ENCODE data around the gene BRSK2.
"Not testable (repeated sequence)": the region's sequence is repeated elsewhere in the genome, so short reads cannot be mapped to it uniquely, and the experiment has no call there.

Gene BRSK2

DNA sequence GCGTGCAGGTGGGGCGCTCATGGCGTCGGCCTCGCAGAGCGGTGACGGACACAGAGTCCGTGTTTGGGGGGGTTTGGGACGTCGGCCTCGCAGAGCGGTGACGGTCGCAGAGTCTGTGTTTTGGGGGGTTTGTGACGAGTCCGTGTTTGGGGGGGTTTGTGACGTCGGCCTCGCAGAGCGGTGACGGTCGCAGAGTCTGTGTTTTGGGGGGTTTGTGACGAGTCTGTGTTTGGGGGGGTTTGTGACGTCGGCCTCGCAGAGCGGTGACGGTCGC lies 20.1 kb downstream of the BRSK2 start:
- not testable (repeated sequence) for DNase-seq (ENCODE audit: low read depth)

DNA sequence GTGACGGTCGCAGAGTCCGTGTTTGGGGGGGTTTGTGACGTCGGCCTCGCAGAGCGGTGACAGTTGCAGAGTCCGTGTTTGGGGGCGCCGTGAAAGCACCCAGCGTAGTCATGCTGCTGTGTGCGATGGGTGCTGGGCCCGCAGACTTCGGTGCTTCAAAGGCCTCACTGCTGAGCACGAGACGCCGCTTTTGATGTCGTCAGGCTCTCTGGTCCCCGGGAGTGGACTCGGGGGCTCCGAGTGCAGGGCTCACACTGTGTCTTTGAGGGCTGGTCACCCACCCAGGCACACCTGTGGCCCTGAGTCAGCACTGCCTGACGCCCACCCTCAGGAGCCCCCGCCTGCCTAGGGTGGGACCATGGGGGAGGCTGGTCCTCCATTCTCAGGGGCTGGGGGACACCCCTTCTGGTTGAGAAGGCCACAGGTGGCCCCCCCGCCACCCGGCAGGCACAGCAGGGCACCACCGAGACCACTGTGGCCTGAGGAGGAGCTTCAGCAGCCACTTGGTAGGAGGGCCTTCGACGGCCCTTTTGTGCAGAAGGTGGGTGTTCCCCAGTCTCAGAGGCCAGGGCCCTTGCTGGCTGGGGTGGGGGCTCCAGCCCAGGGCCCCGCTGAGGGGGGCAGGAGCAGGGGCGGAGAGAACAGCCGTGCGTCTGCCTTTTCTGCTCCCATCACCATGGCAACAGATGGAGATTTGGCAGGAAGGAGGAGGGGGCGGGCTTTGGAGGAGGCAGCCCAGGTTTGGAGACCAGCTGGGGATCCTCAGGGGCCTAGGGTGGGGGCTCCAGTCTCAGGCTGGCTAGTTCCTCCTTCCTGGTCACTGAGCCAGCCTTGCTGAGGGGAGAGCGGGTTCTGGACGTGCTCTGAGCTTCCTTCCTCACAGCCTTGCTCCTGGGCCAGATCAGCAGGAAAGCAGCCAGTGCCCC lies 20.9 kb downstream of the BRSK2 start:
- DNase-seq (ENCODE audit: low read depth): no peak

DNA sequence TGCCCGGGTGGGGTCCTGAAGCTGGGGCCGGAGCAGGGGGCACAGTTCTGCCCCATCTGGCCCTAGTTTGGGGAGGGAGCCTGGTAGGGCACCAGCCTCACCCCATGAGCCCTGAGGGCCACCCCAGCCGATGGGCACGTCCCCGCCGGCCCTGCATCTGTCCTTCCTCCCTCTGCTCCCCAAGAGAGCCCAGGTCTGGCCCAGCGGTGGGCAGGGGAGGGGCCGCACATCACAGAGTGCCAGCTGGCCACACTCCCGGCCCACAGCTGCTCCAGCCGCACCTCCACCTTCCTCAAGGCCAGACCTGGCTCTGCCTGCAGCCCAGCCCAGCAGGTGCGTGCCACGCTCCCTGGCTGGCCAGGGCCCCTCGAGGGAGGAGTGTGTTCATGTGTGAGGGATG lies 21.6 kb downstream of the BRSK2 start:
- DNase-seq (ENCODE audit: low read depth): no peak

DNA sequence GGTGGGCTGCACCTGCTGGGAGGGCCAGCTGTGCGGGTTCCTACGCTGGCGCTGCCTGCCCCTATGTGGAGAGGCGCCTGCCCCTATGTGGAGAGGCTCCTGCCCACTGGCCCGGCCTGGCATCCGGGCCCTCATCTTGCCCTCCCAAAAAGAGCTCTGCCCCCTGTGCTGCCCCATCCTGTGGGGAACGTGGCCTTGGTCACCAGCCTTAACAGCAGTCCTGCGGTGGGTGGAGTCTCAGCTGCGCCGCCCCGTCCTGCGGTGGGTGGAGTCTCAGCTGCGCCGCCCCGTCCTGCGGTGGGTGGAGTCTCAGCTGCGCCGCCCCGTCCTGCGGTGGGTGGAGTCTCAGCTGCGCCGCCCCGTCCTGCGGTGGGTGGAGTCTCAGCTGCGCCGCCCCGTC lies 22.0 kb downstream of the BRSK2 start:
- not testable (repeated sequence) for DNase-seq (ENCODE audit: low read depth)

DNA sequence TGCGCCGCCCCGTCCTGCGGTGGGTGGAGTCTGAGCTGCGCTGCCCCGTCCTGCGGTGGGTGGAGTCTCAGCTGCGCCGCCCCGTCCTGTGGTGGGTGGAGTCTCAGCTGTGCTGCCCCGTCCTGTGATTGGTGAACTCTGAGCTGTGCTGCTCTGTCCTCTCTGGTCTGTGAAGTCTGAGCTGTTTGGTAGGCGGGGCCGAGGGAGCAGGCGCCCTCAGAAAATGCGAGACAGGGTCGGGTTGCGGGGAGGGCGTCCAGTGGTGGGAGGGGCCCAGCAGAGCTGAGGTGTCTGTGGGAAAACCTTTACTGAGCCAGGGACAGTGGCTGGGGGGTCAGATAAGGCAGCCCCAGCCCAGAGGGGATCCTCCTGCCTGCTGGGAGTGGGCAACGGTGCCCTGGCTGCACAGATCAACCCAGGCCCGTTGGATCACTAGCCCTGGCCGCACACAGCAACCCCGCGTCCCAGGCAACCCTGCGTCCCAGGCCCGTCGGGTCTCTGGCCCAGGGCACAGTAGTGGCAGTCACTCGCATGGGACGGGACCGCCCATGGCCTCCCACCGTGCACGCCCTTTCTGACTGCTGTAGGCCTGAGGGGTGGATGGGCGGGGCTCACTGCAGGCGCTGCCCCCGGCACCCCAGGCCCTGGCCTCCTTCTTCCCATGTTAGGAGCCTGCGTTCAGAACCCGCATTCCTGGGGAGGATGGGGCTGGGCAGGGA lies 22.8 kb downstream of the BRSK2 start:
- no peak for DNase-seq (ENCODE audit: low read depth)

DNA sequence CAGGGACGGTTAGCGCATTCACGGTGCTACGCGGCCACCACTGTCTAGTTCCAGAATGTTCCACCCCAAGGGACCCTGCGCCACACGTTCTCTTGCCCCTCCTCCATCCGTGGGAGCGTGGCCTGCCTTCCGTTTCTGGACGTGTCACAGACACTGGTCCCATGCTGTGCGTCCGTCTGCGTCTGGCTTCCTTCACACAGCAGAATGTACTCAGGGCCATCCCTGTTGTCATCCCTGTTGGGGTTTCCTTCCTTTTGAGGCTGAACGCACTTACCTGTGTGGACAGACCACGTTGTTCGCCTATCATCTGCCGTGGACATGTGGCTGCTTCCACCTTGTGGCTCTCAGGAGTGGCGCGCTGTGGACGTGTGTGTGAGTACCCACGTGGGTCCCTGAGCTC lies 24.9 kb downstream of the BRSK2 start:
- no peak for DNase-seq (ENCODE audit: low read depth)

DNA sequence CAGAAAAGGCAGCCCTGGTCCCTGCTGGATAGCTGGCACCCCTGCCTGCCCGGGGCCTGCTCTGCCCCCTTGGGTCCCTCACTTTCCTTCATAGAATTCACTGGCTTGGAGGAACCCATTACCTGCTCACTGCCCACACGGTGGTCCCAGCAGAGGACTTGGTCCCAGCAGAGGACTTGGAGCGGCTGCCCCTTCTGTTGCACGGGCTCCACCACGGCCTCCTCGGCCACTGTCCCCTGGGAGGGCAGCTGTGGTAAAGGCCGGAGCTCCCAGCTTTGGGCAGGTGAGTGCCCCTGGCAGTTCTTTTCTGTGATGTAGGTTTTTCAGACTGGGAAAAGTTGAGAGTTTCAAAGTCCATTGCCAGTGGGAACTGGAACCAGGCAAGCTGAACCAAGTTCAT lies 25.9 kb downstream of the BRSK2 start:
- no peak for DNase-seq (ENCODE audit: low read depth)

DNA sequence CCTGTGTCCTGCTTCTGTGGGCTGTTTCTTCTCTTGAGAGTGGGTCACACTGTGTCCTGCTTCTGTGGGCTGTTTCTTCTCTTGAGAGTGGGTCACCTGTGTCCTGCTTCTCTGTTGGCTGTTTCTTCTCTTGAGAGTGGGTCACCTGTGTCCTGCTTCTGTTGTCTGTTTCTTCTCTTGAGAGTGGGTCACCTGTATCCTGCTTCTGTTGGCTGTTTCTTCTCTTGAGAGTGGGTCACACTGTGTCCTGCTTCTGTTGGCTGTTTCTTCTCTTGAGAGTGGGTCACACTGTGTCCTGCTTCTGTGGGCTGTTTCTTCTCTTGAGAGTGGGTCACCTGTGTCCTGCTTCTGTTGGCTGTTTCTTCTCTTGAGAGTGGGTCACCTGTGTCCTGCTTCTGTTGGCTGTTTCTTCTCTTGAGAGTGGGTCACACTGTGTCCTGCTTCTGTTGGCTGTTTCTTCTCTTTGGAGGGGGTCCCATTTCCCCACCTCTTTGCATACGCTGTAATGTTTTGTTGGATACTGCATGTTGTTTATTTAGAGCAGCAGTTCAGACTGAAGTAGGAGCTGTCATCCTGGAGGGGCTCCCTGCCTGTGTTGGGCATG lies 28.6 kb downstream of the BRSK2 start:
- not testable (repeated sequence) for DNase-seq (ENCODE audit: low read depth)

DNA sequence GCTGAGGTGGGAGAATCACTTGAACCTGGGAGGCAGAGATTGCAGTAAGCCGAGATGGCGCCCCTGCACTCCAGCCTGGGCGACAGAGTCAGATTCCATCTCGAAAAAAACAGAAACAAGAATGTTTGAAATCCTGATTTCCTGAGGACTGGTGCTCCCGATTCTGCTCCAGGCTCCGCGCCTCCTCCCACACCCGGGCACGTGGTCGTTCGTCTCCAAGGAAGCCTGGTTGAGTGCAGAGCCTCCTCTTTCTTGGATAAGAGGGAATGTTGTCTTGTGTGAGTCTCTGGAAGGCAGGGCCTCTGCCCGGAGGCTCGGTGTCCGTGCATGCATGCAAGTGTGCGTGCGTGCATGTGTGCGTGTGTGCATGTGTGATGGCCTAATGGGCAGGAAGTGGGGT lies 30.1 kb downstream of the BRSK2 start:
- DNase-seq (ENCODE audit: low read depth): no peak

DNA sequence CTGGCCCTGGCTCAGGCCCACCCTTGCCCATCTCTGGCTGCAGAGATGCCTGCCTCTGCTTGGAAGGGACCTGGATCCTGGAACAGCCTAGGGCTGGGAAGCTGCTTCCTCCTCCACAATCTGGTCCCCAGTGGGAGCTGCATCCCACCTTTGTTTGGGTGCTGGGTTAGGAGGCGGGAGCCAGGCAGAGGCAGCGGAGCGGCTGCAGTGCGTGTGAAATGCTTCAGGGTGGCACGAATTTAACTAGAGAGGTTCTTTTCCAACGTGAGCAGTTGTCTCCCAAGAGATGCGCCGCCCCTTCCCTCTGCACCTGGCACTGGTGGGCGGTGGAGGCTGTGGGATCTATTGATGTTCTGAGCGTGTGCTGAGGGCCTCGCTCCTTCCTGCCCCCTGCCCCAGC lies 31.6 kb downstream of the BRSK2 start:
- DNase-seq (ENCODE audit: low read depth): no peak

DNA sequence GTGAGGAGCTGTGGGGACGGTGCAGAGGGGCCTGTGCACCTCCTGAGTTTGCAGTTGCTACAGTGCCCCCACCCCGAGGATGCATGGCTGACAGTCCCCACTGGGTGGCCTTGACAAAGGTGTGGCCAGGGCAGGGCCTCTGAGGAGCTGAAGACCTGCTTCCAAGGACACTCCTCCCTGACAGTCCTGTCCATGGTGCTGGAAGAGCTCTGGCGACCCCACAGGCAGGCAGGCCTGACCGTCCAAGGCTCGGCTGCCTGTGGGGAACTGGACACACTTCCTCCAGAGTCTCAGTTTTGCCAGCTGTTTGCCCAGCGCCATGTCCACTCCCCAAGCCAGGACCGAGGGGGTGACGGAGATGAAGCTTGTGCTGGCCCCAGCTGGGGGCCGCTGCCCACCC lies 32.7 kb downstream of the BRSK2 start:
- DNase-seq (ENCODE audit: low read depth): no peak

DNA sequence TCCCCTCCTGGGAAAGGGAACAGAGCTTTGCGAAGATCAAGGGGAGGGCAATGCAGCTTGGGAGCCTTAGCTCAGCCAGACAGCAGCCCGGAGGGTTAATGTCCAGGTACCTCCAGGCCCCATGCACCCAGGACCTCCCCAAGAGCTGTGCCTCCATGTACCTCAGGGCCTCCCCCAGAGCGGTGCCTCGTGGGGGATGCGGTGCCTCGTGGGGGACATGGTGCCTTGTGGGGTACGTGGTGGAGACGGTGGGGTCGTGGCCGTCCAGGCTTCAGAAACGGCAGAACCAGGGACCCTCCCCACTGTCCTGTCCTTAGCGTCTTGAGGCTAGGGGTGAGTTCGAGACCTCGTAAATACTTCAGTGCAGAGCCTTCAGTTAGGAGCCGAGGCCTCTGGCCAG lies 33.2 kb downstream of the BRSK2 start:
- DNase-seq (ENCODE audit: low read depth): no peak

DNA sequence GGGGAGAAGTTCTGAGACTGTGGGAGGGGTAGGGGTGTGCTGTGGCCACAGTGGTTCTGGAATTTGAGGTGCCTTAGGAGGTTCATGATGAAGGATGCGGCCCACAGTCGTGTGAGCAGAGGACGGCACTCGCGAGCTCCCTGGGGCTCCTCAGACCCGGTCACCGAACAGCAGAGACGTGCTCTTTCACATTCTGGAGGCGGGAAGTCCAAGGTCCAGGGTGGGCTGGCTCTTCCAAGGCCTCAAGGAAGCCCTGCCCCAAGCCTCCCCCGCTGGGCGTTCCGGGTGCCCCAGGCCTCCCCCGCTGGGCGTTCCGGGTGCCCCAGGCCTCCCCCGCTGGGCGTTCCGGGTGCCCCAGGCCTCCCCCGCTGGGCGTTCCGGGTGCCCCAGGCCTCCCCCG lies 33.7 kb downstream of the BRSK2 start:
- not testable (repeated sequence) for DNase-seq (ENCODE audit: low read depth)

DNA sequence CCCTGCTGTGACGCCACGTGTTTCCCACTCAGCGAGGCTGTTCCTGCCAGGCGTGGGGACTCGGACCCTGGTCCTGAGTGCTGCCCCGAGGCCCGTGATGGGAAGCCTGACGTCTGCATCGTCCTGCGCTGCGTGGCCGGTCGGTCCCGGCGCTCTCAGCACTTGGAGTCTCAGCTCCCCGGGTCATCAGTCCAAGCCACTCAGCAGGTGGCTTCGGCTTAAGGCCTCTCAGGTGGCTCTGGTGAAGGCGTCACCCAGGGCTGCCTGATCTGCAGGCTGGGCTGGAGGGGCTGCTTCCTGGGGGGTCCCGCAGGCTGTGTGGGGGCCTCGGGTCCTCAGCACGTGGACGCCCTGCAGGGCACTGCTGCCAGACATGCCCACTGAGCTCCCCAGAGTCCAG lies 35.3 kb downstream of the BRSK2 start:
- no peak for DNase-seq (ENCODE audit: low read depth)

DNA sequence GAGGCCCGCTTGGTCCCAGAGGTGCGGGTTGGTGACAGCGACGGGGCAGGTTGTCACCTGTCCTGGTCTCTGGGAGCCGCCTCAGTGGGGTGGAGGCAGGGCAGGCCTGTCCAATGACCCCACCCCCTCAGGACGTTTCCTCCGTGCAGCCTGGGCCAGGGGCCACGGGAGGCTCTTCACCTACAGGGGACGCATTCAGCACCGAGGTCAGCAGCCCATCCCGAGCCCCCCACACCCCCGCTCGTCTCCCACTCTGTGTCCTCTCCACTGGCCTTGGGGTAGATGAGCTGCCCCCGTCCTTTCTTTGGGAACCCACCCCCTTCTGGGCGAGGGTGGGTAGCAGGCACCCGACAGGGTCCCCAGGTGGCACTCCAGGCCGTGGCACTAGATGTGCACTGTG lies 35.7 kb downstream of the BRSK2 start:
- DNase-seq (ENCODE audit: low read depth): no peak

DNA sequence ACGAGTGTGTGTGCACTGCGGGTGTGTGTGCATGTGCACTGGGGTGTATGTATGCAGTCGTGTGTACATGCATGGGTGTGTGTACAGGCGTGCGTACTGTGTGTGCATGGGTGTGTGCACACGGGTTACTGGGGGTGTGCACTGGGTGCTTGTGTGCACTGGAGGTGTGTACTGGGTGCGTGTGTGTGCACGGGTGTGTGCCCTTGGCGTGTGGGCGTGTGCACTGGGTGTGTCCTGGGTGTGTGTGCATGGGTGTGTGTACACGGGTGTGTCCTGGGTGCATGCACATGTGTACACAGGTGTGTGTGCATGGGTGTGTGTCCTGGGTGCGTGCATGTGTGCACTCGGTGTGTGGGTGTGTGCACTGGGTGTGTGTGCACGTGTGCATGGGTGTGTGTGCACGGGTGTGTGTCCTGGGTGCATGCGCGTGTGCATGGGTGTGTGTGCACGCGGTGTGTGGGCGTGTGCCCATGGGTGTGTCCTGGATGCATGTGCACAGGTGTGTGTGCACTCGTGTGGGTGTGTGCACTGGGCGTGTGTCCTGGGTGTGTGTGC lies 39.1 kb downstream of the BRSK2 start:
- no peak for DNase-seq (ENCODE audit: low read depth)

DNA sequence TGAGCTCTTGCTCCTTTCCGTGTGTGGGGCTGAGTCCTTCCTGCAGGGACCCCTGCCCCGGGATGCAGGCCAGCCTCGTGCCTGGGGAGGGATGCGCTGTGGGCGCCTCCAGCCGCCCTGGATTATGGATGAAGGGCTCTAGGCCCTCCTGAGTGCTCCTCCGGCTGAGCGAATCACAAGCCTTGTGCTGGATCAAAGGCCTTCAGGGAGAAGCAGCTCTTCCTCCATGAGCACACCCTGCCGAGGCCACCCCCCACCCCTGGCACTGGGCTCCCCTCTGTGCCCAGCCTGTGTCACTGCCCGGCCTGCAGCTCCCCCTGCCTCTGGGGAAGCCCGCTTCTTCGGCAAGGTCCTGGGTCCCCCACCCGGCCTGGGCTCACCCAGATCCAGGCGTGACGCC lies 43.8 kb downstream of the BRSK2 start:
- DNase-seq (ENCODE audit: low read depth): no peak

DNA sequence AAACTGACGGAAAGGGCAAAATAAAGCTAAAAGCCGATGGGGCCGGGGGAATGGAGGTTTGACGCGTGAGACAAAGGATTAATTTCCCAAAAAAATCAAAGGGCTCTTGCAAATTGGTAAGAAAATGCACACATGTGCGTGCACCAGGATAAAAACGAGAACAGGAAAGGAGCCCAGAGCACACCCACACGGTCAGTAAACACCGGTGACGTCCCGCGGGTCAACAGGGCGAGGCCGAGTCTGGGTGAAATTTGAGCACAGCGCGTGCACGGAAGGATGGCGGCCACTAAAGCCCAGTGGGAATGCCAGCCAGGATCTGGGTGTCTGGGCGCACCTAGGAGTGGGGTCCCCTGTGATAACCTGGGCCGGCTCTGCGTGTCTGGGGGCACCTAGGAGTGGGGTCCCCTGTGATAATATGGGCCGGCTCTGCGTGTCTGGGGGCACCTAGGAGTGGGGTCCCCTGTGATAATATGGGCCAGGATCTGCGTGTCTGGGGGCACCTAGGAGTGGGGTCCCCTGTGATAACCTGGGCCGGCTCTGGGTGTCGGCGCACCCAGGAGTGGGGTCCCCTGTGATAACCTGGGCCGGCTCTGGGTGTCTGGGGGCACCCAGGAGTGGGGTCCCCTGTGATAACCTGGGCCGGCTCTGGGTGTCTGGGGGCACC lies 44.4 kb downstream of the BRSK2 start:
- no peak for DNase-seq (ENCODE audit: low read depth)

DNA sequence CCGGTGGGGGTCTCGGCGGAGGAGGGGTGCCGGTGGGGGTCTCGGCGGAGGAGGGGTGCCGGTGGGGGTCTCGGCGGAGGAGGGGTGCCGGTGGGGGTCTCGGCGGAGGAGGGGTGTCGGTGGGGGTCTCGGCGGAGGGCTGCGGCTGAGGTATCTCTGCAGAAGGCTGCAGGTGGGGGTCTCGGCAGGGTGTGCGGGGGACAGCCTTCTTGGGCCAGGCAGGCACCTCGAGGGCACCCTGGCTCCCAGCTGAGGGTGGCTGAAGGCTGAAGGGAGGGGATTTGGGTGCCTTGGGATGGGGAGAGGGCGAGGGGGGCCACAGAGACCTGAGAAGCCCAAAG lies 45.7 kb downstream of the BRSK2 start:
- not testable (repeated sequence) for DNase-seq (ENCODE audit: low read depth)

DNA sequence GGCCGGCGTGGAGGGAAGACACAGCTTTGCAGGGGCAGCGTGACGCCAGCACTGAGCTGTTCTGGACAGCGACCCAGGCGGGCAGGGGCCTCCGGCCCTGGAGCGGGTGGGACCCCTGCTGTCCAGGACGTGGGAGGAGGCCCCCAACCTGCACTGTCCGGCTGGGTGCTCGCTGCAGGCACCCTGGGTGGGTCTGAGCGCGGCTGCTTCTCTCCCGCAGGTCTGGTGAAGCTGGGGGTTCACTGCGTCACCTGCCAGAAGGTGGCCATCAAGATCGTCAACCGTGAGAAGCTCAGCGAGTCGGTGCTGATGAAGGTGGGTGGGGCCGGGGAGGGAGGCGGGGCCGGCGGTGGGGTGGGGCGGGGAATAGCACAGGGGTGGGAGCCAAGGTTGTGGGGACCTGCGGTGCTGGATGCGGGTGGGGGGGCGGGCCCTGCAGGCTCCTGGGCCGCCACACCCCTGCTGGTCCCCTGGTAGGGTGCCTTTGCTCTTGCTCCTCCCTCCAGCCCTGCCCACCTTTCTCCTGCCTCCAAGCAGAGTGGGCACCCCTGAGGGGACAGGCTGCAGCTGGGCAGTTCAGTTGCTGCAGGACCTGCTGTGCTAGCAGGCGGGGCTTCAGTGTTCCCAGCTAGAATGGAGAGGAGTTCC lies 46.2 kb downstream of the BRSK2 start:
- DNase-seq (ENCODE audit: low read depth): no peak

DNA sequence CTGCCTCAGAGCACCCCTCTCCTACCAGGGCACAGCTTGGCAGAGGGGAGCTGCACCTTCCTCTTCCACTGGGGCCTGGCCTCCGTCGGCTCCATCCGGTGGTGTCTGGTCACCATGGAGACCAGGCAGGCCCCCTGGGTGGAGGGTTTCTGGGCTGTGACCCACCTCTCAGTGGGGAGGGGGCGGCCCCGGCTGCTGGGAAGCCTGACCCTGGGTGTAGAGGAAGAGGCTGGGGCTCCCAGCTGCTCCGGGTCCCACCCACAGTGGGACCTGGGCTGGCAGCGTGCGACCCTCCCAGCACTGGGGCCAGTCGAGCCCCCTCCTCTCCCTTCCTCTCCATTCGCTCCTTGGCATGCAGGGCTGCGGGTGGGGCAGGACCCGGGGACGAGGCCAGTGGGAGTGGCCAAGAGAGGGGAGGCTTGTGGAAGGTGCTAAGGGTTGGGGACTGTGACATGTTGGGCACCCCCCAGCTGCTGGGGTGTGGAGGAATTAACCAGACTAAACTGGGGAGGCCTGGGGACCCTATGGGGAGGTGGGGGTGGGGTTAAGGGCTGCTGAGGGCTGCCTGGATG lies 46.8 kb downstream of the BRSK2 start:
- no peak for DNase-seq (ENCODE audit: low read depth)

DNA sequence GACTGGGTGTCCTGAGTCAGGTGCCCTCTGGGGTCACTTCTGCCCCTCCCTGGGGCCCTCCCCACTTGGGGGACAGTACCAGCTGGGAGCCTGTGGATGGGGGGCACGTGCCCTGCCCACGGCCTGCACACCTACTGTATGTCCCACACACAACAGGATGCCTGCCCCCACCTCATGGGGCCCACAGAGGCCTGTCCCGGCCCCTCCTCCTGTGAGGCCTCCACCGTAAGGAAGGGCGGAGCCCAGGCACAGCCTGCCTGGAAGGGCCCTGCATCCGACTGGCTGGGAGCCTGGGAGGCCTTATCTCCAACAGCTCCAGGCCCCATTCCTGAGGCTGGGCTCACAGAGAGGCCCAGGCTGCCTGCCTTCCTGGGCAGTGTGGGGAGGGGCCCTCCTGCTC lies 47.8 kb downstream of the BRSK2 start:
- no peak for DNase-seq (ENCODE audit: low read depth)

Measured in HS-5 (cell line).